Fibroblast of pulmonary artery (primary cell): ENCODE results near the gene PF4V1.
"Not testable (repeated sequence)": the region's sequence is repeated elsewhere in the genome, so short reads cannot be mapped to it uniquely, and the experiment has no call there.

Experiments
- DNase-seq: peaks from one replicate; pipeline ENCODE4 v3.0.0-alpha.2; 2010; ENCODE audit warnings: low read depth
- H3K4me3 ChIP-seq: replicated peaks from 2 replicates; pipeline ENCODE4 v1.5.1; 2011; ENCODE audit warnings: low read depth, mild to moderate bottlenecking, control low read depth, low read length, moderate library complexity
- CTCF ChIP-seq: IDR thresholded peaks from 2 replicates; pipeline ENCODE4 v1.5.1; 2011; ENCODE audit warnings: mild to moderate bottlenecking, control low read depth, low read length, inconsistent platforms; ENCODE audit errors: missing control alignments

Gene PF4V1

GRCh38 chr4:73891739-73892405 lies 38.8 kb downstream of the PF4V1 start:
- peak; percentile 95 for DNase-seq
- H3K4me3 ChIP-seq = no peak overlapping the region
- TF ChIP-seq CTCF = no peak

GRCh38 chr4:73892966-73893365 lies 39.9 kb downstream of the PF4V1 start:
- H3K4me3 ChIP-seq = no peak overlapping the region
- no peak for TF ChIP-seq CTCF
- no peak for DNase-seq

- no peak for TF ChIP-seq CTCF
- no peak for DNase-seq
- H3K4me3 ChIP-seq = no peak overlapping the region
Observed at GRCh38 chr4:73894001-73894400, 40.9 kb downstream of the PF4V1 start.

- no peak for TF ChIP-seq CTCF
- no peak overlapping the region for H3K4me3 ChIP-seq
- DNase-seq = peak; percentile 66
Observed at GRCh38 chr4:73895201-73896175, 42.4 kb downstream of the PF4V1 start.

- no peak overlapping the region for H3K4me3 ChIP-seq
- no peak for DNase-seq
- TF ChIP-seq CTCF = no peak
Observed at GRCh38 chr4:73896416-73896815, 43.3 kb downstream of the PF4V1 start.

GRCh38 chr4:73897380-73898136 lies 44.5 kb downstream of the PF4V1 start:
- H3K4me3 ChIP-seq = no peak overlapping the region
- peak; percentile 93 for DNase-seq
- no peak for TF ChIP-seq CTCF

GRCh38 chr4:73899338-73899737 lies 46.2 kb downstream of the PF4V1 start:
- not testable (repeated sequence) for DNase-seq, H3K4me3 ChIP-seq
